Stimulated activated CD4-positive, alpha-beta T cell treated with anti-CD3 and anti-CD28 coated beads, Interleukin-1b, Interleukin-23, amount 100 ng/mL, for 24 hours (primary cell): ENCODE results near the gene NEFH.
"Not testable (repeated sequence)": the region's sequence is repeated elsewhere in the genome, so short reads cannot be mapped to it uniquely, and the experiment has no call there.

Experiments used
- DNase-seq, 4 experiments: peaks; one replicate each; pipeline ENCODE4 v3.0.0-alpha.2; 2020; ENCODE audit warnings: low read depth in 4 of 4, low spot score in 1 of 4

Gene NEFH

GRCh38 chr22:29479417-29480261 lies at the start of gene NEFH:
NEFH (plus strand) TSS chr22:29480218; CDS start chr22:29480263, 45 bp downstream.
- DNase-seq = no peak

- DNase-seq = no peak
Measured at GRCh38 chr22:29431986-29432385, 48.0 kb upstream of the NEFH start.

DNA sequence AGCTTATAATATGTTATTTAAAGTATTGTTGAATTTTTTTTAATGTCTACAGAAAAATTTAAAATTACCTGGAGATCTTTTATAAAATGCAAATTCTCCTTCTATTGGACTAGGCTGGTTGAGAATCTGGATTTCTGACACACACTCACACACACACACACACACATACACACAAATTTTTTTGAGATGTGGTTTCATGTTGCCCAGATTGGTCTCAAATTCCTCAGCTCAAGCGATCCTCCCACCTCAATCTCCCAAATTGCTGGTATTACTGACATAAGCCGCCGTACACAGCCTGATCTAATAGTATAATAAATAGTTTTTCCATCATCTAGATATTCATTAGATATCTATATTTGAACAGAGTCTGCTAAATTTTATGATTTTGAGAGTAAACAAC lies 46.2 kb upstream of the NEFH start:
- no peak for DNase-seq

GRCh38 chr22:29434288-29434687 lies 45.7 kb upstream of the NEFH start:
- no peak for DNase-seq

DNA sequence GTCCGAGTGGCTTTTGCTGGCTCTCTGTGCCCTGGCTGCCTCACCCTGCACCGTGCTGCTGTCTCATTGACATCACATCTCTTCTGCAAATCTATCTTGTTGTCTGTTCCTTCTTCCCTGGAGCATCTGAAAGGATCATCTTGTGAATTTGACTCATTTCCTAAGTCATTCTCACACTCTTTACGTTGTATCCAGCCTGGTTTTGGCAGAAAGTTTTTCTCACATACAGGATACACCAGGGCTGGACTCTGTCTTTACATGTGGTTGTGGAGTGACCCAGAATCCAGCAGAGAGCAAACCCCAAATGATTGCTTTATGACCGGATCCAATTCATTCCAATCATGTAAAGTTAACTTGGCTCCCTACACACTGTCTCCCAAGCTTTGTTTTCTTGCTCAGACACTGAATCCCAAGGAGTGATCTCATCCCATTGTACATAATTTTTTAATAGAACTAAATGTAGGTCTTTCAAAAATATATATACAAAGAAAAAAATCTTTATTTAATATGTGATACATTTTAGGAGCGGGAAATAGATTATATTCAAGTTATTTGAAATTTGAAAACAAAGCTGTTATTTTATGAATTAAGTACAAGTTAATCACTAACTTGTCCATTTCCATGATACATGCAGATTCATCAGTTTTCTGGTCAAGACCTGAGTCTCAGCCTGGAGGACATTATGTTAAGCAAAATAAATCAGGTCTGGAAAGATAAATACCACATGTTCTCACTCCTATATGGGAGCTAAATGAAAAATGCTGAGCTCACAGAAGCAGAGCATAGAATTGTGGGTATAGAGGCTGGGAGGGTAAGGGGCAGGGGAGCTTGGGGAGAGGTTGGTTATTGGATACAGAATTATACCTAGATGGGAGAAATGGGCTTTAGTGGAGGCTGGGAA lies 44.5 kb upstream of the NEFH start:
- no peak for DNase-seq

DNA sequence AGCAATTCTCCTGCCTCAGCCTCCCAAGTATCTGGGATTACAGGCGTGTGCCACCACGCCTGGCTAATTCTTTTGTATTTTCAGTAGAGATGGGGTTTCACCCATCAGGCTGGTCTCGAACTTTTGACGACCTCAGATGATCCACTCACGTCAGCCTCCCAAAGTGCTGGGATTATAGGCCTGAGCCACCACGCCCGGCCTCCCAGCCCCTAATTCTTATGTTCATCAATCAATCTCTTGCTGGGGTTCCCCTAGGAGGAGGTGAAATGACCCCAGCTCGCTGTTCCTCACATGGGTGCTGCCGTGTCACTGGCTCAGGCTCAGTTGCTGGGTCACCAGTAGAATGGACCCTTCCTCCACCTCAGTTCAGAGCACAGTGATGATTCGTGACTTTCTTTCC lies 41.7 kb upstream of the NEFH start, which contains the start of gene RFPL1:
Gene RFPL1, plus strand, starts transcription at position 301 of the 400 bp plus-strand sequence.
- DNase-seq = not testable (repeated sequence)

GRCh38 chr22:29442976-29443375 lies 37.0 kb upstream of the NEFH start:
- no peak for DNase-seq

GRCh38 chr22:29443452-29443851 lies 36.6 kb upstream of the NEFH start:
- no peak for DNase-seq

DNA sequence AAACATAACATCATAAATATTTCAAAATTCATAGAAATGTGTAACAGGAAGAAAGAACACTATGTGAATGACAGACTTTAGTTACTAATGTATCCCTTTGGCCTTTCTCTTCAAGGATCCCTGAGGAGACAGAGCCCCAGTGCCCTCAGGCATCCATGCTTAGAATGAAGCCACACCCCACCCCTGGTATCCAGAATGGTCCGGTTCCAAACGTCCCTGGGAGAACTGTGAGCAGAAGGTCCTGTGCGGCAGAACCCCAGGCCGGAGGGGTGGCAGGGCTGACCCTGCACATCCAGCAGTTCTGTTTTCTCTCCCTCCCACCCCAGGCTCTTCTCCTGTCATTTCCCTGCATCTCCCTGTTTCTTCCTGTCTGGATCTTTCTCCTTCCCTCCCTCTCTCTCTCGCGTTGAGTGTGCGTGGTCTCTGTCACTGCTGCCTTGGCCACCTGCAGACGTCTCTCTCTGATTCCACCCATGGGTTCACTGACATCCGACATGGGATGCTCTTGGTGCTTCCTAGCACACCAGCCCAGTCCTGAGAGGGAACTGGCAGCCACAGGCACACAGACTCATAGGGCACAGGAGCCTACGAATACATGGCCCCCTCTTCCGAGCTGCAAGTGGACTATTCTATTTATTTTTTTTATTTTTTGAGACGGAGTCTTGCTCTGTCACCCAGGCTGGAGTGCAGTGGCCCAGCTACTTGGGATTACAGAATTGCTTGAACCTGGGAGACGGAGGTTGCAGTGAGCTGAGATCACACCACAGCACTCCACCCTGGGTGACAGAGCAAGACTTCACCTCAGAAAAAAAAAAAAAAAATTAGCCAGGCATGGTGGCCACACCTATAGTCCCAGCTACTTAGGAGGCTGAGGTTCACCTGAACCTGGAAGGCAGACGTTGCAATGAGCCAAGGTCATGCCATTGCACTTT lies 35.9 kb upstream of the NEFH start:
- no peak for DNase-seq

DNA sequence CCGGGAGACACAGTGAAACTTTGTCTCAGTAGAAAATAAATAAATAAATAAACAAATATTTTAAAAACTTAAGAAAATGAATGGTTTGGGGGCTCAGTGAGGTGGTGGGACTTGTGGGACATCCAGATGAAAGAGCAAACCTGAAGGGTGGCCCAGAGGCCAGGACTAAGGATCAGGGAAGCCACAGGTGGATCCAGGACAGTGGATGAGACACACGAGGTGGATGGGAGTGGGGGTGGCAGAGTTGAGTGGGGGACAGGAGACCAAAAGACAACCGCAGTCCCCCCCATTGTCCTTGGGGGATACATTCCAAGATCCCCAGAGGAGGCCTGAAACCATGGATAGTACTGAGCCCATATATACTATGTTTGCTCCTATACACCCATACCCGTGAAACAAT lies 34.5 kb upstream of the NEFH start:
- DNase-seq = no peak

GRCh38 chr22:29447906-29448305 lies 32.1 kb upstream of the NEFH start:
- no peak for DNase-seq

- DNase-seq = no peak
Measured at GRCh38 chr22:29449296-29449875, 30.6 kb upstream of the NEFH start.

DNA sequence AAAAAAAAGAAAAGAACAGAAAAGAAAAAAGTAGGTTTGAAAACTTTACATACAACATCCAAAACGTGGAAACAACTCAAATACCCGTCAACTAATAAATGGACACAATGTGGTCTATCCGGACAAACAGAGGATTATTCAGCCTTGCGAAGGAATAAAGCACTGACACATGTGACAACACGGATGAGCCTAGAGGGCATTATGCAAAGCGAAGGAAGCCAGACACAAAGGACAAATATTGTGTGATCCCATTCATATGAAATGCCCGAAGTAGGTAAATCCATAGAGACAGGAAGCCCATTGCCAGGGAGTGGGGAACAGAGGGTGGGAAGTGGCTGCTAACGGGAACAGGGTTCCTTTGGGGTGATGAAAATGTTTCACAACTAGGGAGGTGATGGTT lies 29.8 kb upstream of the NEFH start:
- DNase-seq = no peak

DNA sequence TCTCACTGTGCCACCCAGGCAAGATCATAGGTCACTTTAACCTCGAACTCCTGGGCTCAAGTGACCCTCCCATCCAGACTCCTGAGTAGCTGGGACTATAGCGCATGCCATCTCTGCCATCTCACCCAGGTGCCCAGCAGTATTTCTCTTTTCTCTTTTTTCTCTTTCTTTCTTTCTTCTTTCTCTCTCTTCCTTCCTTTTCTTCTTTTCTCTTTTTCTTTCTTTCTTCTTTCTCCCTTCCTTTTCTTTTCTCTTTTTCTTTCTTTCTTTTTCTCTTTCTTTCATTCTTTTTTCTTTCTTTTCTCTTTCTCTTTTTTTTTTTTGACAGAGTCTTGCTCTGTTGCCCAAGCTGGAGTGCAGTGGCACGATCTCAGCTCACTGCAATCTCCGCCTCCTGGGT lies 28.2 kb upstream of the NEFH start:
- DNase-seq = no peak

DNA sequence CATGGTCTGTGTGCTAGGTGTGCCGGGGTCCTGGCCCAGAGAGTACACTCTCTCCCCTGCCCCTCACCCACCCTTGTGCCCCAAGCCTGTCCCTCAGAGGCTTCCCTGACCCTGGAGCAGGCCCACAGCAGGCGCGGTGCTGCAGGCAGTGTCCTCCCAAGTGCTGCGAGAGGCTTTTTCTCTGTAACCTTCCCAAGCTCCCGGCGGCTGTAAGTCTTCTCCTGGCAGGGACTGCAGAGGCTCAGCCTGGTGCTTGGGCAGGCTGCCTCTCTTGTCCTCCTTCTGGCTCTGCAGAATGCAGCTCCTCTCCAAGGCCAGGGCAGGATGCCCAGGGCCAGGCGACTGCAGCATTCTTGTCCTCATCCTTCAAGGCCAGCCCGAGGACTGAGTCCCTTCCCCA lies 25.7 kb upstream of the NEFH start:
- no peak for DNase-seq

DNA sequence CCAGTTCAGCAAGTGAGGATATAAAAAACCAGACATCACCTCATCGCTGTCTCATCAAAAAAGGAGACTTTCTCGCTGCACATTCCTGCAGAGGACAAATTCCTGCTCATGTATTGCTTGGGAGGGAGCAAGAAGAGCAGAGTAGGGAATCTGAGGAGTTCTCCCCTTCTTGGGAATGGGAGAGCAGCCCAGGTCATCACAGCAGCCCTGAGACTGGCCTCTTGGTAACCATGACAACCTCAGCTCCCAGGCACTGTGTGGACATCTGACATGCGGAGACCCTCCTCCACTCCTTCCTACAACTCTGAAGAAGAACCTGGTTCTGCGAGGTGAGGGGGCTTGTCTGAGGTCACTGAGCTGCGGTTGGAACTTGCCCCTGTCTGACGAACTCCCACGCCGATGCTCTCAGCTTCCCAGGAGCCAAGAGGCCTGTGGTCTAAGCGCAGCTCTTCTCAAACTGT lies 23.8 kb upstream of the NEFH start:
- no peak for DNase-seq

DNA sequence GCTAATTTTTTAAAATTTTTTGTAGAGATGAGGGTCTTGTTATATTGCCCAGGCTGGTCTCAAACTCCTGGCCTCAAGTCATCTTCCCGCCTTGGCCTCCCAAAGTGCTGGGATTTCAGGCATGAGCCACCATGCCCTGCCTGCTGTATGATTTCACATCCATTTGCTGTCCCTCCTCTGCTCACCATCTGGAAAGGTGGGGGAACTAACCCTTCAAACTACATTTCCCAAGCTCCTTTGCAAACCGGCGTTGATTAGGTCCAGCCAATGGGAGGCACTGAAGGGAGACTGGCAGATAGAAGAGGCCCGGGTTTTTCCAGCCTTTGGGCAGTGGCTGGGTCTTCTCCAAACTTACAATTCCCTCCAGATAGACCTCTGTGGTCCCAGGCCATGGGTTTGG lies 22.3 kb upstream of the NEFH start:
- no peak for DNase-seq

DNA sequence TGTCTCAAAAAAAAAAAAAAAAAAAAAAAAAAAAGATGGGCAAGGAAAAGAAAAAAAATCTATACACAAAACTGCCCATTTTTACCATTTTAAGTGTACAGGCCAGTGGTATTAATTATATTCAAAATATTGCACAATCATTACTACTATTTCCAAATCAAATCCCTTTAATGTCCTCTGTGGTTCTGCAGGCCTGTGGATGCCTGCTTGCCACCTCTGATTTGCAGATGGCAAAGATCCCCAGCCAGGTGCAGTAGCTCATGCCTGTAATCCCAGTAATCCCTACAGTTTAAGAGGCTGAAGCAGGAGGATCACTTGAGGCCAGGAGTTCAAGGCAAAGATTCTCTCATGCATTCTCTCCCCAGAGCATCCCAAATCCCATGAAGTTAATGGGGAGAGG lies 21.5 kb upstream of the NEFH start:
- DNase-seq = no peak

DNA sequence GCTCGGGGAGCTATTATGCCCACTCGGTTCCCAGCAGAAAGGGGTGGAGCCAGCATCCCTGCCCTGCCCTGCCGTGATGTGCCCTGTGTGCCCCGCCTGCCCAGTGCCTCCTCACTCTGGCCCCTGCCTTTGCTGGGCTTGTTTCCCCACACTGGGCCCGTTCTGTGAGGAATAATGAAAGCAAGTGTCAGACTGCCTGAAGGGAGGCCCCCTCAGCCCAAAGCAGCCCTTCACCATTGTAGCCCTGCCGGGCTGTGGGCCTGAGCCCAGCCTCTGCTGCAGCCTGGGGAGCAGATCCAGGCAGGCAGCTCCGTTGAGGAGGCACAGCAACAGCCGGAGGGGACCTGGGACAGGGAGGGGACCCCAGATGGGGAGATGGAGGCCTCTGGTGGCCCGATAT lies 20.2 kb upstream of the NEFH start:
- no peak for DNase-seq

DNA sequence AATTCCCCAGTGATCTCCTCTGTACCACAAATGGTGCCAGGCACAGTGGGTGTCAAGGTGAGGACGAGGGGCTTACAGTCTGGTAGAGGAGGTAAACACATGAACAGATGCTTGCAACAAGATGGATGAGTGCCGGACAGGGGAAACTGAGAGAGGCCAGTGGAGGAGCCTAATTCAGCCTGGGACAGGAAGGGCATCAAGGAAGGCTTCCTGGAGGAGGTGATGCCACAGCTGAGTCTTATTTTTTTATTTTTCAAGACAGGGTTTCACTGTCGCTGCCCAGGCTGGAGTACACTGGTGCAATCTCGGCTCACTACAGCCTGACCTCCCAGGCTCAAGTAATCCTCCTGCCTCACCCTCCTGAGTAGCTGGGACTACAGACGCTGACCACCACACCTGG lies 18.8 kb upstream of the NEFH start:
- no peak for DNase-seq

DNA sequence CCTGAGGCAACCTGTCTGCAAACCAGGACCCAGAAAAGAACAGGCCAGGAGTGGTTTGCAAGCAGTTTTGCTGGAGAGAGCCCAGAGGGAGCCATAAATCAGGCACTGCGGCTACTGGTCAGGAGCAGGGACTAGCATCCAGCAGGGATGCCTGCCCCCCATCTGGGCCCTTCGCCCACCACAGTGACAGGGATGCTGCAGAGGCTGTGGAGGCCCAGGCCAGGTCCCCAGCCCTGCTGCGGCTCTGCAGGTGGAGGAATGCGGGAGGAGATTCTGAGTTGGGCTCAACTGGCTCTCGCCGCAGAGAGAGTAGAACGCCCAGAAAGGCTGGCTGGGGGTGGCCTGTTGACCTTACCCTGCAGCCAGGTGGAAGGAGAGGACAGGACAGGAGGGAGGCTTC lies 16.4 kb upstream of the NEFH start:
- no peak for DNase-seq
